ENCODE data around the gene TMOD2.

Gene TMOD2

GRCh38 chr15:51828621-51829375 lies 77.4 kb downstream of the TMOD2 start:
- no peak for DNase-seq

GRCh38 chr15:51829376-51830275 lies 78.2 kb downstream of the TMOD2 start, which contains the start of gene TMOD3:
Gene TMOD3 (plus strand): TSS chr15:51829653. CDS start chr15:51862885, 33,232 bp downstream.
- DNase-seq: peak; percentile 93 to 94

GRCh38 chr15:51830276-51830806 lies 78.9 kb downstream of the TMOD2 start:
- no peak for DNase-seq

- no peak for DNase-seq
Observed at GRCh38 chr15:51833772-51834171, 82.4 kb downstream of the TMOD2 start.

GRCh38 chr15:51837792-51838251 lies 86.4 kb downstream of the TMOD2 start:
- no peak for DNase-seq

GRCh38 chr15:51838270-51838669 lies 86.9 kb downstream of the TMOD2 start:
- DNase-seq: no peak

GRCh38 chr15:51840692-51841091 lies 89.3 kb downstream of the TMOD2 start:
- no peak for DNase-seq

- no peak for DNase-seq
Observed at GRCh38 chr15:51841406-51842040, 90.1 kb downstream of the TMOD2 start.

GRCh38 chr15:51842265-51842664 lies 90.9 kb downstream of the TMOD2 start:
- DNase-seq: no peak

GRCh38 chr15:51842852-51843737 lies 91.7 kb downstream of the TMOD2 start:
- DNase-seq: peak in 1 of 2 donors; percentile 22

GRCh38 chr15:51844747-51845426 lies 93.5 kb downstream of the TMOD2 start:
- no peak for DNase-seq

- no peak for DNase-seq
Observed at GRCh38 chr15:51846066-51846462, 94.7 kb downstream of the TMOD2 start.

- DNase-seq: no peak
Observed at GRCh38 chr15:51846463-51847230, 95.2 kb downstream of the TMOD2 start.

GRCh38 chr15:51848811-51849210 lies 97.4 kb downstream of the TMOD2 start:
- DNase-seq: no peak

- DNase-seq: no peak
Observed at GRCh38 chr15:51849860-51850259, 98.5 kb downstream of the TMOD2 start.

- no peak for DNase-seq
Observed at GRCh38 chr15:51853998-51854397, 102.6 kb downstream of the TMOD2 start.

GRCh38 chr15:51855612-51856011 lies 104.2 kb downstream of the TMOD2 start:
- DNase-seq: no peak

- no peak for DNase-seq
Observed at GRCh38 chr15:51856714-51857380, 105.5 kb downstream of the TMOD2 start.

- DNase-seq: peak; percentile 48 to 59
Observed at GRCh38 chr15:51861557-51862359, 110.4 kb downstream of the TMOD2 start.

All from stimulated activated CD4-positive, alpha-beta T cell treated with anti-CD3 and anti-CD28 coated beads, Interleukin-2, amount 100 ng/mL, for 24 hours (primary cell).